Measurements from ENCODE around the gene LINC00237.

LINC00237 gene

GRCh38 chr20:21053002-21053762, 53.0 kb downstream of the LINC00237 start:
- Histone ChIP-seq H3K27me3 (peaks cover 64% of the 10 kb centered on the region), H3K36me3 (no peaks in the 10 kb centered on the region), H3K27ac (no peak overlapping the region), H3K9me3 (no peaks in the 10 kb centered on the region), H3K4me3 (ENCODE audit: low read depth in 1 of 2, low read length in 1 of 2) (no peak overlapping the region), H3K4me1 (ENCODE audit: control insufficient read depth in 1 of 2, insufficient read depth in 1 of 2, low read depth in 1 of 2, low read length in 1 of 2) (no peaks in the 10 kb centered on the region)
- TF ChIP-seq CTCF (IDR thresholded peaks at IDR 0.05) = no peak

- no peak for TF ChIP-seq CTCF (IDR thresholded peaks at IDR 0.05)
- Histone ChIP-seq H3K36me3 (no peaks in the 10 kb centered on the region), H3K27me3 (peaks cover 58% of the 10 kb centered on the region), H3K9me3 (no peaks in the 10 kb centered on the region), H3K4me1 (ENCODE audit: control insufficient read depth in 1 of 2, insufficient read depth in 1 of 2, low read depth in 1 of 2, low read length in 1 of 2) (no peaks in the 10 kb centered on the region), H3K4me3 (ENCODE audit: low read depth in 1 of 2, low read length in 1 of 2) (no peak overlapping the region), H3K27ac (no peak overlapping the region)
These were observed 53.5 kb downstream of the LINC00237 start for GRCh38 chr20:21052686-21053001.

GRCh38 chr20:21052241-21052640, 53.9 kb downstream of the LINC00237 start:
- Histone ChIP-seq H3K4me1 (ENCODE audit: control insufficient read depth in 1 of 2, insufficient read depth in 1 of 2, low read depth in 1 of 2, low read length in 1 of 2) (no peaks in the 10 kb centered on the region), H3K36me3 (no peaks in the 10 kb centered on the region), H3K4me3 (ENCODE audit: low read depth in 1 of 2, low read length in 1 of 2) (no peak overlapping the region), H3K9me3 (no peaks in the 10 kb centered on the region), H3K27ac (no peak overlapping the region), H3K27me3 (peaks cover 58% of the 10 kb centered on the region)
- TF ChIP-seq CTCF (IDR thresholded peaks at IDR 0.05) = no peak

- H3K9me3 ChIP-seq = no peaks in the 10 kb centered on the region
- no peak for TF ChIP-seq CTCF (IDR thresholded peaks at IDR 0.05)
- peaks cover 58% of the 10 kb centered on the region for H3K27me3 ChIP-seq
- no peak overlapping the region for H3K4me3 ChIP-seq (ENCODE audit: low read depth in 1 of 2, low read length in 1 of 2)
- no peaks in the 10 kb centered on the region for H3K36me3 ChIP-seq
- H3K27ac ChIP-seq = no peak overlapping the region
- no peaks in the 10 kb centered on the region for H3K4me1 ChIP-seq (ENCODE audit: control insufficient read depth in 1 of 2, insufficient read depth in 1 of 2, low read depth in 1 of 2, low read length in 1 of 2)
These were observed 55.4 kb downstream of the LINC00237 start for GRCh38 chr20:21050710-21051109.

- Histone ChIP-seq H3K9me3 (no peaks in the 10 kb centered on the region), H3K27ac (no peak overlapping the region), H3K4me3 (ENCODE audit: low read depth in 1 of 2, low read length in 1 of 2) (no peak overlapping the region), H3K4me1 (ENCODE audit: control insufficient read depth in 1 of 2, insufficient read depth in 1 of 2, low read depth in 1 of 2, low read length in 1 of 2) (no peaks in the 10 kb centered on the region), H3K27me3 (peaks cover 55% of the 10 kb centered on the region), H3K36me3 (no peaks in the 10 kb centered on the region)
- no peak for TF ChIP-seq CTCF (IDR thresholded peaks at IDR 0.05)
These were observed 56.8 kb downstream of the LINC00237 start for GRCh38 chr20:21049305-21049828.

Measured in neutrophil (primary cell).